Inferior parietal cortex (tissue), 1 donor: Measurements from ENCODE around the gene FCHSD1.

Experiments used
- DNase-seq: peaks from one replicate; pipeline ENCODE4 v3.0.0-alpha.2; 2016; ENCODE audit errors: extremely low spot score

Gene FCHSD1

GRCh38 chr5:141672841-141673813 is 21.9 kb upstream of the FCHSD1 start:
- DNase-seq = no peak

- DNase-seq = no peak
These were observed 21.0 kb upstream of the FCHSD1 start for GRCh38 chr5:141672071-141672840.

GRCh38 chr5:141669520-141669919 is 18.3 kb upstream of the FCHSD1 start:
- no peak for DNase-seq

GRCh38 chr5:141668601-141669265 is 17.5 kb upstream of the FCHSD1 start:
- DNase-seq = no peak

GRCh38 chr5:141665995-141666940 is 15.1 kb upstream of the FCHSD1 start:
- no peak for DNase-seq

GRCh38 chr5:141664733-141665461 is 13.7 kb upstream of the FCHSD1 start:
- peak; percentile 76 for DNase-seq

GRCh38 chr5:141663506-141663905 is 12.3 kb upstream of the FCHSD1 start:
- DNase-seq = no peak

GRCh38 chr5:141662028-141662427 is 10.8 kb upstream of the FCHSD1 start:
- no peak for DNase-seq

- no peak for DNase-seq
These were observed 6.8 kb upstream of the FCHSD1 start for GRCh38 chr5:141657937-141658545.

- DNase-seq = no peak
These were observed 6.2 kb upstream of the FCHSD1 start for GRCh38 chr5:141657404-141657803.

GRCh38 chr5:141656396-141656795 is 5.2 kb upstream of the FCHSD1 start:
- DNase-seq = no peak

GRCh38 chr5:141655020-141655419 is 3.8 kb upstream of the FCHSD1 start:
- DNase-seq = no peak

GRCh38 chr5:141654298-141654697 is 3.1 kb upstream of the FCHSD1 start:
- no peak for DNase-seq

GRCh38 chr5:141651728-141652105 is 499 bp upstream of the FCHSD1 start:
- DNase-seq = no peak

GRCh38 chr5:141649972-141650371 is 1.2 kb downstream of the FCHSD1 start:
- no peak for DNase-seq

GRCh38 chr5:141649056-141649688 is 2.0 kb downstream of the FCHSD1 start:
- no peak for DNase-seq

- DNase-seq = no peak
These were observed 3.4 kb downstream of the FCHSD1 start for GRCh38 chr5:141647851-141648250.

- no peak for DNase-seq
These were observed 4.0 kb downstream of the FCHSD1 start for GRCh38 chr5:141647242-141647641.

GRCh38 chr5:141646026-141646425 is 5.2 kb downstream of the FCHSD1 start:
- DNase-seq = no peak
